ENCODE data around the gene SLC25A12.

DNA sequence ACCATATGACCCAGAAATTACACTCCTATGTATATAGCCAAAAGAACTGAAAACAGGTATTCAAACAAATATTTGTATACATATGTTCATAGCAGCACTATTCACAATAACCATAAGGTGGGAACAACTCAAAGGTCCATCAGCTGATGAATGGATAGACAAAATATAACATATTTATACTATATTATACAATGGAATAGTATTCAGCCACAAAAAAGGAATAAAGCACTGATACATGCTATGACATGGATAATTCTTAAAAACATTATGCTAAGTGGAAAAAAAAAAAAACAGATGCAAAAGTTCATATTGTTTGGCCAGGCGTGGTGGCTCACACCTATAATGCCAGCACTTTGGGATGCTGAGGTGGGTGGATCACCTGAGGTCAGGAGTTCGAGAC is 52.0 kb downstream of the SLC25A12 start:
- TF ChIP-seq POLR2A (IDR thresholded peaks at IDR 0.05): no peak
- TF ChIP-seq, protein P1, sequence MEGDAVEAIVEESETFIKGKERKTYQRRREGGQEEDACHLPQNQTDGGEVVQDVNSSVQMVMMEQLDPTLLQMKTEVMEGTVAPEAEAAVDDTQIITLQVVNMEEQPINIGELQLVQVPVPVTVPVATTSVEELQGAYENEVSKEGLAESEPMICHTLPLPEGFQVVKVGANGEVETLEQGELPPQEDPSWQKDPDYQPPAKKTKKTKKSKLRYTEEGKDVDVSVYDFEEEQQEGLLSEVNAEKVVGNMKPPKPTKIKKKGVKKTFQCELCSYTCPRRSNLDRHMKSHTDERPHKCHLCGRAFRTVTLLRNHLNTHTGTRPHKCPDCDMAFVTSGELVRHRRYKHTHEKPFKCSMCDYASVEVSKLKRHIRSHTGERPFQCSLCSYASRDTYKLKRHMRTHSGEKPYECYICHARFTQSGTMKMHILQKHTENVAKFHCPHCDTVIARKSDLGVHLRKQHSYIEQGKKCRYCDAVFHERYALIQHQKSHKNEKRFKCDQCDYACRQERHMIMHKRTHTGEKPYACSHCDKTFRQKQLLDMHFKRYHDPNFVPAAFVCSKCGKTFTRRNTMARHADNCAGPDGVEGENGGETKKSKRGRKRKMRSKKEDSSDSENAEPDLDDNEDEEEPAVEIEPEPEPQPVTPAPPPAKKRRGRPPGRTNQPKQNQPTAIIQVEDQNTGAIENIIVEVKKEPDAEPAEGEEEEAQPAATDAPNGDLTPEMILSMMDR (IDR thresholded peaks at IDR 0.05 in 8 of 11, conservative IDR thresholded peaks at IDR 0.05 in 3 of 11): no peak

Data from spleen (tissue), 7 donors.